ENCODE data around the gene HLA-DPB1.

GRCh38 chr6:33092385-33092784 is 16.6 kb downstream of the HLA-DPB1 start:
- TF ChIP-seq CTCF (conservative IDR thresholded peaks at IDR 0.05; ENCODE audit: low read length) (no peak), EZH2phosphoT487 (IDR thresholded peaks at IDR 0.05; ENCODE audit: borderline replicate concordance) (no peak)
